HTERT RPE-1 (cell line): Measurements from ENCODE around the gene ART1.
"Not testable (repeated sequence)": the region's sequence is repeated elsewhere in the genome, so short reads cannot be mapped to it uniquely, and the experiment has no call there.

Source experiments
- in situ Hi-C: fragments of 300-500 bp; cut with MboI; formaldehyde crosslinking; loops from 4 replicates; pipeline ENCODE4 v1.14.3; 2020; ENCODE audit warnings: low sequenced_read_pairs

The ART1 gene, protein sequence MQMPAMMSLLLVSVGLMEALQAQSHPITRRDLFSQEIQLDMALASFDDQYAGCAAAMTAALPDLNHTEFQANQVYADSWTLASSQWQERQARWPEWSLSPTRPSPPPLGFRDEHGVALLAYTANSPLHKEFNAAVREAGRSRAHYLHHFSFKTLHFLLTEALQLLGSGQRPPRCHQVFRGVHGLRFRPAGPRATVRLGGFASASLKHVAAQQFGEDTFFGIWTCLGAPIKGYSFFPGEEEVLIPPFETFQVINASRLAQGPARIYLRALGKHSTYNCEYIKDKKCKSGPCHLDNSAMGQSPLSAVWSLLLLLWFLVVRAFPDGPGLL

DNA sequence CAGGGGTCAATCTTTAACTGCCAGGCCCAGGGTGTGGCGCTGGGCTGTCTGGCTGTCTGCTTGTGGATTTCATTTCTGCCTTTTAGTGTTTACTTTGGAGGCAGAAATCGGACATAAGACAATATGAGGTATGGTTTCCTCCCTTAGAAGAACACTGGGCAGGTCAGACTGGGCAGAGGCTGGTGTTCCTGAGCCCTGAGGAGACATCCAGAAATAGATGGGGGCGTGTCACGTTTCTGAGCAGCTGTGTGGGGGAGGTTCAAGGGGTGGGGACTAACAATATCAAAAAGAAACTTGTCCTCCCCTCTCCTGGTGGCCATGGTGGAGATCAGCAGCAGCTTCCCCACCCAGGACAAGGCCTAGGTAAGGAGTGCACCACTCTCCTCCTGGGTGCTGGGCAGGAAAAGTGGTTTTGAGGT is at the start of gene ART1:
ART1 (plus strand) TSS at position 312 of the 419 bp plus-strand sequence. CDS start 14,086 bp downstream, outside the sequence.
- in situ Hi-C loops, result no loop called here

DNA sequence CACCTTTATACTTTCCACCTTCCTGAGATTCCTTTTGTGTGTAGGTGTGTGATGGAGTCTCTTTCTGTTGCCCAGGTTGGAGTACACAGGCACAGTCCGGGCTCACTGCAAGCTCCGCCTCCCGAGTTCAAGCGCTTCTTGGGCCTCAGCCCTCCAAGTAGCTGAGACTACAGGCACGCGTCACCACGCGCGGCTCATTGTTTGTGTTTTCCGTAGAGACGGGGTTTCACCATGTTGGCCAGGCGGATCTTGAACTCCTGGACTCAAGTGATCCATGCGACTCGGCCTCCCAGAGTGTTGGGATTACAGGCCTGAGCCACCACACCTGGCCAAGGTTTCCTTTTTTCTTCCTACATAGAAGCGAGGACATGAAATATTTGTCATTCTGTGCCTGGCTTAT is 47.2 kb upstream of the ART1 start:
- in situ Hi-C loops, result not testable (repeated sequence)

DNA sequence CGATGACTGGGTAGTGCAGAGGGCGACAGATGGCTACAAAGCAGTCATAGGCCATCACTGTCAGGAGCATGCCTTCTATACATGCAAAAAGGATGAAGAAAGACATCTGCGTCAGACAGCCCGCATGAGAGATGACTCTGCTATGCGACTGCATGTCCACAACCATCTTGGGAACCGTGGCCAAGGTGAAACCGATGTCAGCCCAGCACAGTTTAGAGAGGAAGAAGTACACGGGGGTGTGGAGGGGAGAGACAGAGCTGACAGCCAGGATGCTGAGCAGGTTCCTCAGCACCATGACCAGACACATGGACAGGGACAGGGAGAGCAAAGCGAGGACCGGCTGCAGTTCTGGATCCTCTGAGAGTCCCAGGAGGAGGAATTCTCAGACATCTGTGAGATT is 44.7 kb upstream of the ART1 start:
- in situ Hi-C loops, result not testable (repeated sequence)

DNA sequence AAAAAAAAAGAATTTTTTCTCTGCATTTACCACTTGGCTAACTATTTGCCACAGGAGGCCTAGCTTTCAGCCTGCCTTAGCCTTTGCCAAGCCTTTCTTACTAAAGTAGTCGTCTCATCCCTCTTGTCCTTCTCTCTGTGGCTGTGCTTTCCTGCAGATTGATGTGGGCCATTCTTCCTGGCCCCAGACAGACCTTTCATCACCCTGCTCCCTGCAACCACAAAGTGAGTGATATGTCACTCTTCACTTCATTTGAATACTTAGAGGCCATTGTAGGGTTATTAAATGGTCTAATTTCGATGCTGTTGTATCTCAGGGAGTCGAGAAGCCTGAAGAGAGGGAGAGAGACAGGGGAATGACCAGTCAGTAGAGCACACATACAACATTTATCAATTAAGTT is 40.8 kb upstream of the ART1 start:
- in situ Hi-C loops, result no loop called here

DNA sequence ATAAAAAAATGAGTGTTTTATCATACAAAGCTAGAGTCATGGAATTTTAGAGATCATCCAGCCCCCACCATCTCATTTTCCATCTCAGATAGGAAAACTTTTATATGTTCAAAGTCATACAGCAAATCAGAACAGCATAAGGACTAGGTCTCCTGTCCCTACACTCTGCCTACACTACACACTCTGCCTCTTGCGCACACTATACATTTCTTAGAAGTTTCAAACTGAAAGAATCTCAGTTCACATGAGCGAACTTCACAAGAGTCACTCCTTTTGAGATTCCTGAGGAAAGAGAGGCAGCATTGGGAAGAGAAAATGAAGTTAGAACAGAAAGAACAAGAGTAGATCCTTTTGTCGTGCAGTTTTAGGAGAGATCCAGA is 39.7 kb upstream of the ART1 start:
- in situ Hi-C loops, result no loop called here

DNA sequence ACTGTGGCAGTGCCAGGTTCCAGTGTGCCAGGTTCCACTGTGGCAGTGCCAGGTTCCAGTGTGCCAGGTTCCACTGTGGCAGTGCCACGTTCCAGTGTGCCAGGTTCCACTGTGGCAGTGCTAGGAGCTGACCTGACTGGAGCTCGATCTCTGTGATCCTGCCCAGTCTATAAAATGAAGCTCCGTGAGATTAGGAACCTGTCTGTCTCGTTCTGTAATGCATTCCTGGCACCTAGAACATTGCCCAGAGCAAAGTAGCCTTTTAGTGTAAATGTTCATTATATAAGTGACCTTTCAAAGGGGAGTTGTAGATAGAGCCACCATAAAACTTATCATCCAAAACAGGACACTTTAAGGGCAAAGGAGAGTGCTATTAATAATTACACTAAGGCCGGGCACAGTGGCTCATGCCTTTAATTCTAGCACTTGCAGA is 39.1 kb upstream of the ART1 start:
- in situ Hi-C loops, result no loop called here

DNA sequence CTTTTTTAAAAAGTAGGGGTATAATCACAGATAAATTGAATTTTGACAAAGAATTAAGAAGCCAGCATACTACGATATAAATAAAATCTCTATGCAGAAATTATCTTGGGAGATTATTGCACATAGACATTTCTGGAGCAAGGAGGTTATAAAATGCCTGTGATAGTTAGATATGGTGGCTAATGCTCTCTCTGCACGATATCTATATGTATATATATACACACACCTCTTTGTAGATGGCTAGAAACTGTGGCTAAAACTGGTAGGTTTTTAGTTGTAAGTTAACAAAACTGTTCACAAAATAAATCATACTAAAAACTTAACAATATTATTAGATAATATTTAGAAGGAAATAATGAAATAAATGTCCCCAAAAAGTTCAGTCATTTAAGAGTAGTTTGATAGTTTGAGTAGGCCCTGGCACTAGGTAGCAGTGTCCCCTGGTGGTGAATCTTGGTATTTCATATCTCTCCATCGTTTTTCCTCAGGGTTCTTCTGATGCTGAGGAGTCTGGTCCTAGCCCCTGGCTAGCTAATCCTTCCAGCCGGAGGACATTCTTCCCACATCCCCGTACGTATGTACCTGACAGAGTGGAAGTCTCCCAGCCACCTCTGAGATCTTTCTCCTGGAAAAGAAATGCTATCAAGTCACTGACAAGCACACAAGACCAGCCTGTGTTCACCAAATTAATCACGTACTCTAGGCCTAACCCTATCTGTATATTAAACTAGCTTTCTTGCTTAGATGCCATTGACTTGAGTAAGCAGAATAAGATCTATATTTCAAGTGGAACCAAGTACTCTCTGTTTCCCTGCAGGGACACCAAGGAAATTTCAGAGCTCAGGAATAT is 35.3 kb upstream of the ART1 start:
- in situ Hi-C loops, result no loop called here

DNA sequence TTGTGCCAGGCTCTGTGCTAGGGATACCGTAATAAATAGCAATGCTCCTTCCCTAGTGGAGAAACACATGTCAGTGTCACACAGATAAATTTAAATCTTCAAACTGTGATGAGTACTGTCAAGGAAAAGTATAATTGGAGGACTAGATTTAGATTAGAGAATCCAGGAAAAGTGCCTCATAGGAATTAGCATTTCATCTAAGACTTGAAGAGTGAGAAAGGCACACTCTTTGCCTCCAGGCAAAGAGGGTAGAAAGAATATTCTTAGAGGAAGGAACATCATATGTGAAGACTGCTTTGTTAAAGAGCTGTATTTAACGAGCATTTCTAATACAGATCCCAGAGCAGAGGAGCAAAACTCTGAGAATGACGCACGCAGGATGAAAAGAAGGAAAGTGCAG is 34.1 kb upstream of the ART1 start:
- in situ Hi-C loops, result no loop called here

DNA sequence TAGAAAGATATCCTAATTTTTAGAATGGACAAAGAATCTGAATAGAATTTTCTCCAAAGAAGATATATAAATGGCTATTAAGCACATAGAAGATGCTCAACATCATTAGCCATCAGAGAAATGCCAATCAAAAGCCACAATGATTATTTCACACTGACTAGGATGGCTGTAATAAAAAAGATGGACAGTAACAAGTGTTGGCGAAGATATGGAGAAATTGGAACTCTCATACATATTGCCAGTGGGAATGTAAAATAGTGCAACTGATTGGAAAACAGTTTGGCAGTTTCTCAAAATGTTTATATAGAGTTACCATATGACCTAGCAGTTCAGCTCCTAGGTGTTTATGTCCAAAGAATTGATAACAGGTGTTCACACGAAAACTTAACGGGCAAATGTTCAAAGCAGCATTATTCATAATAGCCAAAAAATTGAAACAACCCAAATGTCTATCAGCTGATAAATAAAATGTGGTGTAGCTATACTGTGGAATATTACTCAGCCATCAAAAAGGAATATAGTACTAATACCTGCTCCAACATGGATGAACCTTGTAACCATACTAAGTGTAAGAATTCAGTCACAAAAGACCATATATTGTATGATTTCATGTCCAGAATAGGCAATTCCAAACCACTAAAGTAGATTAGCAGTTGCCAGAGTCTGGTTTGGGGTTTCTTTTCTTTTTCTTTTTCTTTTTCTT is 32.8 kb upstream of the ART1 start:
- in situ Hi-C loops, result no loop called here

DNA sequence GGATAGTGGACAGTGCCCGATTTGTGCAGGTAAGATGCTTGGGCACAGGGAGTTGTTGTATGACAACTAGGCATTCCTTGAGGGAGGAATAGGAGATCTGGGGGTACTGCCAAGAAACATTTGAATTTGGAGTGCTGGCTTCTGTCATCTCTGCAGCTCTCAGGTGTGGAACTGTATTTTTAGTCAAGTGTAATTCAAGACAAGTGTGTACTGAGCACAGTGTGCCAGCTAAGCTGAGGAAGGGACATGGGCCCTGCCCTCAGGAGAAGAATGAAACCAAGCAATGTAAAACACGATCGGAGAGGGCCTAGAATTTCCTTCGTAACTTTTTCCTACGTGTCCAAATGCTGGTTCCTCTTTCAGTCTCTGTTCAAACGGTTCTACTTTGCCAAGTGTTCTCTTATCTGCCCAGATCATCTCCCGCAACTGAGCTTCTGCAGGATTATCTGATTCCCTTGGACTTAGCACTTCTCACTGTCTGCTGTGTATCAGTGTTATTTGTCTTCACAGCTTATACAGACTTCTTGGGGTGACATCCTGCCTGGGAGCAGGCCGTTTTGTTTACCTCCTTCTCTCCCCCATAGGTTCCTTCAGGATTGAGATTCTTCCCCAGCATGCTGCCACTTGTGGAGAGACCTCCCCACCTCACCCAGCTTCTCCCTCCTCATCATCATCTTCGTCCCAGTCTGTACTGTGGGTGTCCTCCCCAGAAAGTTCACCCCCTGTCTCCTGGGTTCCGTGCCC is 30.8 kb upstream of the ART1 start:
- in situ Hi-C loops, result no loop called here

DNA sequence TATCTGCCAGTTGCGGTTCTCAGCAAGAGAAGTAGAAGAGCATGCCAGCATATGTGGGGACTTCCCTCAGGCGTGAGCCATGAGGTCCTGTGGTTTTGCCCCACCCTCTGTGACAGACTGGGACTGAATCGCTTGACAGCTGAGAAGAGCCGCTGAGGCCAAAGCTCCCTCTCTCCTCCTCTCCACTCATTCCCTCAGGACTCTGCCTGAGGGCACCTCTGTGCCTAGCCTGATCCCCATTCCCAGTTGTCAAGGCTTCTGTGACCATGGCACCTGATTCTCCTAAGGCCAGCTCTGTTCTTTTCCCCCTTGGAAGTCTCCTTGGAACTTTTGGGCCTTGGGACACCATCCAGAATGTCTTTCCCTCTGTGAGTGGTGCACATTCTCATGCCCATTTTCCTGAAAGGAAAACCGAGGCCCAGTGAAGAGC is 30.2 kb upstream of the ART1 start:
- in situ Hi-C loops, result no loop called here

DNA sequence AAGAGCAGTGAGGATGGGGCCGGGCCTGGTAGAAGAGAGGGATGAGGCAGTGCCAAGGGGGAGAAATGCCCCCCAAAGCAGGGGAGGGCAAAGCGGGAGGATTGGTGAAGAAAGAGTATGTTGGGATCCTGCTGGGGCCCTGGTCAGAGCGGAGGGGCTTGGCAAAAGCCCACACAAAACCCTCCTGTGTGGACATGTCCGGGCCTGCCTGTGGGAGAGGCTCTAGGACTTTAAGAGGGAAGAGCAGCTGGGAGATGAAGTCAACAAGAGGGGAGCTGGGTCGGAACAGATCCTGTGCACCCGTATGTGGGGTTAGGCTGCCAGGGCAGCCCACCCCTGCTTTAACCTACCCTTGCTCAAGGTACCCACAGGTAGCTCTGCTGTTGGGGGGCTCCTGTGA is 28.9 kb upstream of the ART1 start:
- in situ Hi-C loops, result no loop called here

DNA sequence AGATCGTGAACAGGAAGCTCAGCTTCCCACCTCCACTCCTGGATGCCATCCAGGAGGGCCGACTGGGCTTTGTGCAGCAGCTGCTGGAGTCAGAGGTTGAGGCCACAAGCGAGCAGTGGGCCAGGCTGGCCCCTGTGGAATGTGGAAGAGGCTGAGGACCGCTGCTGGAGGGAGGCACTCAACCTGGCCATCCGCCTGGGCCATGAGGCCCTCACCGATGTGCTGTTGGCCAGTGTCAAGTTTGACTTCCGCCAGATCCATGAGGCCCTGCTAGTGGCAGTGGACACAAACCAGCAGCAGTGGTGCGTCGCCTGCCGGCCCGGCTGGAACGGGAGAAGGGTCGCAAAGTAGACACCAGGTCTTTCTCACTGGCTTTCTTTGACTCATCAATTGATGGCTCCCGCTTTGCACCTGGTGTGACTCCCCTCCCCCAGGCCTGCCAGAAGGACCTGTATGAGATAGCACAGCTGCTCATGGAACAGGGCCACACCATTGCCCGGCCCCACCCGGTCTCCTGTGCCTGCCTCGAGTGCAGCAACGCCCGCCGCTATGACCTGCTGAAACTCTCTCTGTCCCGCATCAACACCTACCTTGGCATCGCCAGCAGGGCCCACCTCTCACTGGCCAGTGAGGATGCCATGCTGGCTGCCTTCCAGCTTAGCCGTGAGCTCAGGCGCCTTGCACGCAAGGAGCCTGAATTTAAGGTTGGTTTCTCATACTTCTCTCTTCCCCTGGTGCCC is 28.0 kb upstream of the ART1 start:
- in situ Hi-C loops, result no loop called here

DNA sequence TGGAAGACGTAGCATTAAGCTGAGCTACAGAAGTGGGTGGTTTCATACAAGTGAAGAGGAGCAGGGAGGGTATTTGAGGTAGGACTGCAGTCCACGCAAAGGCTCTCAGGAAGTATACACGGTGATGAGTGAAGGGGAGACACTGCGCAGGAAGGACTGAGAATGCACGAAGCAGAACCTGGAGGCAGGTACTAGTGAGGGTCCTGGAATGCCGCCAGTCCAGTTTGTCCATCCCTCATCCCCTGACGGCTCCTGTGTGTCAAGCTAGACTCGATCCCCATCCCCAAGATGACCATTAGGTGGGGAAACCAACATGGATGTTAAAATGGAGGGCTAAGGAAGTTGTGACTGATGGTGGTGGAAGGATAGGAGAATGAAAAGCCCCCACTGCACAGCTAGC is 26.9 kb upstream of the ART1 start:
- in situ Hi-C loops, result no loop called here

DNA sequence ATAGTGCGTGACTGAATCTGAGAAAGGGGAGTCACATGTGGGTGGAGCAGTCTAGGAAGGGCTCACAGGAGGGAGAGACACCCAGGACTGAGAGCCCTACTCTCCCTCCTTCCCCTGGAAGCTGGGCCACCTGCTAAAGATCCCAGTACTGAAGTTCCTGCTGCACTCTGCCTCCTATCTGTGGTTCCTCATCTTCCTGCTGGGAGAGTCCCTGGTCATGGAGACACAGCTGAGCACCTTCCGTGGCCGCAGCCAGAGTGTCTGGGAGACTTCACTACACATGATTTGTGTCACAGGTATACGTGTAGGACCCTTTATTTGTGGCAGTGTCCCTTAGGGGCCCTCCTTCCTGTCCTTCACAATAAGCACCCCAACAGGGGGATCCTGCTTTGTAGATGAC is 22.4 kb upstream of the ART1 start:
- in situ Hi-C loops, result no loop called here

DNA sequence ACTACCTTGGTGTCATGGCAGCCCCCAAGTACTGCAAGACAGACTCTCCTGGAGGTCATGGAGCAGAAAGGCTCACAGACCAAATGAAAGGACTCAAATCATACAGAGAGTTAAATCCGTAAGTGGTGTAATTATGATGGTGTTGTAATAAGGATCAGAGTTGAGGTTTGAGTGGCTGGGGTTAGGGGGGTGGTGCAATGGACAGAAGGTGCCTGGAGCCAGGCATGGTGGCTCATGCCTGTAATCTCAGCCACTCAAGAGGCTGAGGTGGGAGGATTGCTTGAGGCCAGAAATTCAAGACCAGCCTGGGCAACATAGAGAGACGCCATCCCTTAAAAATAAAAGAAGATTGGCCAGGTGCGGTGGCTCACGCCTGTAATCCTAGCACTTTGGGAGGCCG is 21.8 kb upstream of the ART1 start:
- in situ Hi-C loops, result no loop called here

DNA sequence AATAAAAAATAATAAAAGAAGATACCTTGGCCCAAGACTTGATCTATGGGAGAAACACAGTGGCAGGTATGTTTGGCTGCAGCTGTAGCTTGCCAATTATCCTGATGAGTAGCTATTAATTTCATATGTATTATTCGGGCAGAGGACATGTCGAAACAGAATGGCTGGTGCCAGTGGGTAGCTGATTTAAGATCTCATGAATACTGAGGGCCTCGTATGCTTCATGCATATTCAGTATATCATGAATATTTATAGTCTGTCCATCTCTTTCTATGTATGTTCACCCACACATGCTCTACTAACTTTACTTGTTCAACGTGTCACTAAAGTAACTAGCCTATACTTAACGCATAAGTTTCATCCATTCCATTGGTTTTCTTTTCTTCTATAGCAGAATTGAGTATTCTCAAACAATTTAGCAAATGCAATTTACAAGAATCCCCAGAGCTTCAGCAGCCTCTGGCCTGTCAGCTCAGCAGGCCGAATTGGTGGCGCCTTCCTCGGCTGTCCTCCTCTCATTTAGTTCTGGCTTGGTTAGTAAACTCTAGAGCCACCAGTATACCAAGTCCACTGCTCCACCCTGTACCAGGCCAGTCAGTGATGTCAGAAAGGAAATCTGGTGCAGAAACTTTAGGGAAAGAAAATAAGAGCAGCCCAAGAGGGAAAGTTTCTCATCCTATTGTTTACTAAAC is 21.0 kb upstream of the ART1 start:
- in situ Hi-C loops, result no loop called here

DNA sequence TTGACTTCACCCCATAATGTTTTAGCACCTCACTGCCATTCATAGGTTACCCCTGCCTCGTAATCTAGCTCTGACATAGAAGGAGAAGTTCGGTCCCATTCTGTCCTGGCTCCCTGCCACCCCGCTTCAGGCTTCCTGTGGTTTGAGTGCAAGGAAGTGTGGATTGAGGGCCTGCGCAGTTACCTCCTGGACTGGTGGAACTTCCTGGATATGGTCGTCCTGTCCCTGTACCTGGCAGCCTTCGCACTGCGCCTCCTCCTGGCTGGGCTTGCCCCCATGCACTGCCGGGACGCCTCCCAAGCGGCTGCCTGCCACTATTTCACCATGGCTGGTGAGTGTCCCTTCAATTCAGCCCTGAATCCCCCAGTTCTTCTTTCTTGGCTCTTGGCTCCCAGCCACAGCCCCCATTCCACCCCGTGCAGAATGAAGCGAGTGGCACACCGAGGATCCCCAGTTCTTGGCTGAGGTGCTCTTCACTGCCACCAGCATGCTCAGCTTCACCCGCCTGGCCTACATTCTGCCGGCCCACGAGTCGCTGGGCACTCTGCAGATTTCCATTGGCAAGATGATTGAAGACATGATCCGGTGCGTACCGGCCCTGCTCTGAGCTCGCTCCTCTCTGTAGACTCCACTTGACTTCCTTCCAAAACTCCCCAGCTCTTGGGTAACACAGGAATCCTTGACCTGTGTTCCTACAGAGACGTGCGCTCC is 18.5 kb upstream of the ART1 start:
- in situ Hi-C loops, result no loop called here

DNA sequence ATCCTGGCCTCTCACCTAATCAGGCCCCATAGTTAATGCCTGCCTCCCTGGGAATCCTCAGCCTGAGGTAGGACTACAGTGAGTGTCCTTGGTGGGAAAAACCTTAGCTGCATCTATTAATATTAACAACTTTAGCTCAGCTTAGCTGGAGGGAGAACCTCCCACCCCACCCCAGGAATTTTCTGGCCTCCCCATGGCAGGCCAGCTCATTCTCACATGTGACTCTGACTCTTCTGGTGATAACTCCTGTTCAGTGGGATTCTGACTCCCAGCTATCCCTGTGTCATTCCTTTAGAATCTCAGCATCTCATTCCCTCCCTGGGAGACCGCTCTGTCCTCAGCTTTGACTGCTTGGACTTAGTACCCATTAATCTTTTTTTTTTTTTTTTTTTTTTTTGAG is 17.6 kb upstream of the ART1 start:
- in situ Hi-C loops, result no loop called here
